Spleen (tissue), 7 donors: ENCODE measurements around the gene MAST4.

Experiments
- CTCF ChIP-seq, 11 experiments: fragments of 200-600 bp in 7 of 11; fragments of 450-650 bp in 4 of 11; sonication (generic) in 4 of 11; IDR thresholded peaks in 8 of 11; conservative IDR thresholded peaks in 3 of 11; 1 replicate in 7 of 11; 2 replicates in 4 of 11; pipeline versions ENCODE4 v1.4.0 to v1.8.0; 2016 to 2021; ENCODE audit warnings: antibody characterized with exemption in 11 of 11, inconsistent platforms in 4 of 11, mild to moderate bottlenecking in 1 of 11
- POLR2A ChIP-seq, 3 donors: fragments of 450-650 bp; IDR thresholded peaks; one replicate each; pipeline ENCODE4 v1.5.1; 2017; ENCODE audit warnings: antibody characterized with exemption in 3 of 3, mild to moderate bottlenecking in 1 of 3
- donor health status: DM: no; HTN: no; CAD: no; lungs with moderate emphysema.
- donor health status: DM: no; HTN: no; CAD: no.
- donor health status: DM: no; HTN: no; CAD: no.

- TF ChIP-seq CTCF (IDR thresholded peaks at IDR 0.05 in 8 of 11, conservative IDR thresholded peaks at IDR 0.05 in 3 of 11), result no peak
- no peak for TF ChIP-seq POLR2A (IDR thresholded peaks at IDR 0.05)
Measured at GRCh38 chr5:66741394-66741793, 145.2 kb downstream of the MAST4 start.
